Activated CD4-positive, alpha-beta T cell treated with anti-CD3 and anti-CD28 coated beads, Interleukin-2, amount 10 ng/mL, durations not matched to agents 24 days and 14 days (primary cell): ENCODE results near the gene DUSP18. TPM values are rescaled to one million over a fixed set of nuclear protein-coding genes. Genes with fewer than 3 reads are reported as not detected.

ENCODE experiments used
- DNase-seq: peaks from one replicate; pipeline ENCODE4 v3.0.0; 2022
- H3K27ac Mint-ChIP-seq: one replicate; pipeline ENCODE4 v1.8.0; 2022; ENCODE audit warnings: mild to moderate bottlenecking, mixed read lengths
- H3K27me3 Mint-ChIP-seq: one replicate; pipeline ENCODE4 v1.8.0; 2022; ENCODE audit warnings: mixed read lengths
- H3K36me3 Mint-ChIP-seq: one replicate; pipeline ENCODE4 v1.8.0; 2022; ENCODE audit warnings: low read depth, mild to moderate bottlenecking, mixed read lengths
- H3K4me1 Mint-ChIP-seq: one replicate; pipeline ENCODE4 v1.8.0; 2021; ENCODE audit warnings: mixed read lengths
- H3K4me3 Mint-ChIP-seq: one replicate; pipeline ENCODE4 v1.8.0; 2022; ENCODE audit warnings: mild to moderate bottlenecking, moderate library complexity, mixed read lengths
- H3K9me3 Mint-ChIP-seq: one replicate; pipeline ENCODE4 v1.8.0; 2021; ENCODE audit warnings: mixed read lengths
- intact Hi-C: fragments of 100-400 bp; cut with micrococcal nuclease; formaldehyde crosslinking; loops from one replicate; pipeline ENCODE4 v1.15.1; 2023
- total RNA-seq: library from RNA; stranded (reverse); gene quantifications from 2 replicates; pipeline ENCODE4 v1.2.3, GENCODE V29; 2022

The DUSP18 gene
- total RNA-seq, 1 donor from 2014 or later: 8.0 TPM

- intact Hi-C loops: loop anchor here (1.0 to 2.0 kb wide), 4 partner anchors 18 to 76 kb away; no protein-coding TSS in a partner anchor
- DNase-seq: no peak
- Mint-ChIP-seq H3K9me3 (no peaks in the 10 kb centered on the region), H3K4me3 (peak overlapping the region; percentile 93), H3K36me3 (peaks cover 15% of the 10 kb centered on the region), H3K27ac (peak overlapping the region; percentile 92), H3K27me3 (peaks cover 2% of the 10 kb centered on the region), H3K4me1 (peaks cover 25% of the 10 kb centered on the region)
Measured at GRCh38 chr22:30667107-30667493, 575 bp downstream of the DUSP18 start.

- Mint-ChIP-seq H3K4me3 (peak overlapping the region; percentile 93), H3K27ac (no peak overlapping the region), H3K36me3 (peaks cover 24% of the 10 kb centered on the region), H3K9me3 (no peaks in the 10 kb centered on the region), H3K27me3 (peaks cover 2% of the 10 kb centered on the region), H3K4me1 (peaks cover 25% of the 10 kb centered on the region)
- intact Hi-C loops: loop anchor here (2.0 kb wide), 2 partner anchors 17 to 77 kb away; no protein-coding TSS in a partner anchor
- DNase-seq: no peak
Measured at GRCh38 chr22:30665786-30666185, 1.9 kb downstream of the DUSP18 start.

DNA sequence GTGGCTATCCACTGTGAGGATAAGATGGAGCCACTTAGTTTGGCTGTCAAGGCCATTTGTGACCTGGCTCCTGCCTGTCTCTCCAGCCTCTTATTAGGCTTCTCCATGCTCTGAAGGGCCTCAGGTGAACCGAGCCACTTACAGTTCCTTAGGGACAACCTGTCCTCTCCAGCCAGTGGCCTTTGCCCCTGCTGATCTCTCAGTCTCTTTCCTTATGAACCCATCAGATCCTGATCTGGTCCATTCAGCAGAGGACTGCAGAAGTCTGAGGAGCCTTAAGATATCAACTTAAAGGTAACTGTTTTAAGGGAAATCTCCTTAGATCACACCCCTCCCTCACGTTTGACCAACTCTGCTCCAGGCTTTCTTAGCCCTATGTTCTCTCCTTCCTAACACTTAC is 2.4 kb downstream of the DUSP18 start:
- intact Hi-C loops: no loop called here
- DNase-seq: no peak
- H3K9me3 Mint-ChIP-seq: no peaks in the 10 kb centered on the region
- peaks cover 22% of the 10 kb centered on the region for H3K4me1 Mint-ChIP-seq
- peaks cover 26% of the 10 kb centered on the region for H3K36me3 Mint-ChIP-seq
- peak overlapping the region; percentile 57 for H3K27ac Mint-ChIP-seq
- H3K27me3 Mint-ChIP-seq: peaks cover 2% of the 10 kb centered on the region
- no peak overlapping the region for H3K4me3 Mint-ChIP-seq

DNA sequence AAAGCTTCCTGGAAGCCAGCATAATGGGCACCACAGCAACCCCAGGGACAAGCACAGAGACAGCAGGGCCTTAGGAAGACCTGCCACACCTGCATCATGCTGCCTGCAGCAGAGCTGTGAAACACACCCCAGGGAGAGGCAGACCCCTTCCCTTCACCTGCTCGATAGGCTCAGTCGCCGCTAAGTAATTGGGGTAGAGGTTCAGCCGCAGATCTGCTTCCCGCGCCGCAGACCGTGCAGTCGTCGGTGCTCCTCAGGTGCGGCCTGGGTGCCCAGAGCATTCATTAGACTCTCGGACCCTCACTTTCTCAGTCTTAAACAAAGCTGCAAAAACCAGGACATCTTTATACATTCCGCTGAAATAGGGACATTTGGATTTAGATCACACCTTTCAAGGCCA is 2.9 kb downstream of the DUSP18 start:
- intact Hi-C loops: no loop called here
- Mint-ChIP-seq H3K4me1 (peaks cover 20% of the 10 kb centered on the region), H3K27ac (no peak overlapping the region), H3K4me3 (no peak overlapping the region), H3K27me3 (peaks cover 2% of the 10 kb centered on the region), H3K9me3 (no peaks in the 10 kb centered on the region), H3K36me3 (peaks cover 30% of the 10 kb centered on the region)
- DNase-seq: peak; percentile 56

DNA sequence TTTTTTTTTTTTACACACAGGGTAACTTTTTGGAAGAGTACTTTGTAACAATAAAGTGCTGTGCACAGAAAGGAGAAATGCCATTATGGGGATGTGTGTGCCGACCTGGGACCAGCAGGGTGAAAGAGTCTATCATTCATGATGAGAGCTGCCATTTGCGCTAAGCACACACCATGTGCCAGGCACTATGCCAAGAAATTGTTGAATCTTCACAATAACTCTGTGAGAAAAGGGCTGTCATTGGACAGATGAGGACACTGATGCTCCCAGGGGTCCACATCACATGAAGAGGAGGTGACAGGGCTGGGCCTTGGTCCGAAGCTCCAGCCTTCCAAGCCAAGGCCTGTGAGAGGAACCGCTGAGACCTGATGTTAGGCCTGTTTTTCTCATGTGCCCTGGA is 5.6 kb downstream of the DUSP18 start:
- peaks cover 12% of the 10 kb centered on the region for H3K4me1 Mint-ChIP-seq
- no peaks in the 10 kb centered on the region for H3K27me3 Mint-ChIP-seq
- no peak for DNase-seq
- H3K36me3 Mint-ChIP-seq: peaks cover 33% of the 10 kb centered on the region
- no peaks in the 10 kb centered on the region for H3K9me3 Mint-ChIP-seq
- intact Hi-C loops: no loop called here
- H3K27ac Mint-ChIP-seq: no peak overlapping the region
- H3K4me3 Mint-ChIP-seq: no peak overlapping the region

DNA sequence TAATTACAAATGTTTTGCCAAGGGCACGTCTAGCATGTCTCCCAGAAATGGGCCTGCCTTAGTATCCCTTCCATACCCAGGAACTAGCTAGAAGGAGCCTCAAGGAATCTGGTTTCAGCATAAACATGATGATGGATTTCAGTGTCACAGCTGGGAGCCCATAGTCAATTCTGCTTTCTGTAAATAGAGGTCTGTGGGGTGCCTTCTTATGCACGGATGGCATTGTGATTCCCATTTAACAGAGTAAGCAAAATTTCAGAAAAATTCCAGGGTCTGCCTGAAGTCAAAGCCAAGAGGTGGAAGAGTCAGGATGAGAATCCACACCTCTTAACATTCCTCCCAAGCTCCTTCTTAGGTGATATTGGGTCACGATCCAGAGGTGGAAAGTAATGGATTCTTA is 12.1 kb downstream of the DUSP18 start:
- peaks cover 21% of the 10 kb centered on the region for H3K36me3 Mint-ChIP-seq
- no peak overlapping the region for H3K27ac Mint-ChIP-seq
- H3K4me3 Mint-ChIP-seq: no peak overlapping the region
- peaks cover 18% of the 10 kb centered on the region for H3K4me1 Mint-ChIP-seq
- no peak for DNase-seq
- intact Hi-C loops: no loop called here
- no peaks in the 10 kb centered on the region for H3K27me3 Mint-ChIP-seq
- no peaks in the 10 kb centered on the region for H3K9me3 Mint-ChIP-seq

GRCh38 chr22:30654361-30654760 is 13.3 kb downstream of the DUSP18 start:
- peaks cover 14% of the 10 kb centered on the region for H3K36me3 Mint-ChIP-seq
- H3K27me3 Mint-ChIP-seq: no peaks in the 10 kb centered on the region
- no peaks in the 10 kb centered on the region for H3K9me3 Mint-ChIP-seq
- intact Hi-C loops: no loop called here
- no peak overlapping the region for H3K27ac Mint-ChIP-seq
- DNase-seq: no peak
- peaks cover 24% of the 10 kb centered on the region for H3K4me1 Mint-ChIP-seq
- no peak overlapping the region for H3K4me3 Mint-ChIP-seq

DNA sequence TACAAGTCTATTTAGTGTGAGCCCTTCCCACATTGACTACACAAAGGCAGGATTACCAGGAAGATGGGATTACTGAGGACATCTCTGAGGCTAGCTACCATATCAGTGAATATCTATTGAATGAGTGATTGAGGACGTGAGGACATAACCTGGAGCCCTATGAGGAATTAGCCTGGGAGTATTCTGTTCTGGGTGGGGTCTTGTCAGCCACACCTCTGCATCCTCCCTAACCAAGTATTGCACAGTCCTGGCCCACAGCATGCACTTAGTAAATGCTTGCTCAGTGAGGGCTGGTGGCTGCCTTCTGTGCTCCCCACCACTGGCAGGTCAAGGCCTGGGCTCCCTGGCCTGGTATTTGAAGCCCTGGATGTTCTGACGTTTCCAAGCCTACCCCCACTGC is 14.8 kb downstream of the DUSP18 start:
- Mint-ChIP-seq H3K9me3 (no peaks in the 10 kb centered on the region), H3K36me3 (peaks cover 18% of the 10 kb centered on the region), H3K4me1 (peaks cover 34% of the 10 kb centered on the region), H3K27ac (peak overlapping the region; percentile 9), H3K4me3 (no peak overlapping the region), H3K27me3 (no peaks in the 10 kb centered on the region)
- intact Hi-C loops: no loop called here
- no peak for DNase-seq

- H3K27ac Mint-ChIP-seq: peak overlapping the region; percentile 72
- H3K4me1 Mint-ChIP-seq: peaks cover 34% of the 10 kb centered on the region
- peaks cover 22% of the 10 kb centered on the region for H3K36me3 Mint-ChIP-seq
- intact Hi-C loops: no loop called here
- no peak for DNase-seq
- no peak overlapping the region for H3K4me3 Mint-ChIP-seq
- H3K27me3 Mint-ChIP-seq: no peaks in the 10 kb centered on the region
- no peaks in the 10 kb centered on the region for H3K9me3 Mint-ChIP-seq
Measured at GRCh38 chr22:30650508-30651116, 17.1 kb downstream of the DUSP18 start.

DNA sequence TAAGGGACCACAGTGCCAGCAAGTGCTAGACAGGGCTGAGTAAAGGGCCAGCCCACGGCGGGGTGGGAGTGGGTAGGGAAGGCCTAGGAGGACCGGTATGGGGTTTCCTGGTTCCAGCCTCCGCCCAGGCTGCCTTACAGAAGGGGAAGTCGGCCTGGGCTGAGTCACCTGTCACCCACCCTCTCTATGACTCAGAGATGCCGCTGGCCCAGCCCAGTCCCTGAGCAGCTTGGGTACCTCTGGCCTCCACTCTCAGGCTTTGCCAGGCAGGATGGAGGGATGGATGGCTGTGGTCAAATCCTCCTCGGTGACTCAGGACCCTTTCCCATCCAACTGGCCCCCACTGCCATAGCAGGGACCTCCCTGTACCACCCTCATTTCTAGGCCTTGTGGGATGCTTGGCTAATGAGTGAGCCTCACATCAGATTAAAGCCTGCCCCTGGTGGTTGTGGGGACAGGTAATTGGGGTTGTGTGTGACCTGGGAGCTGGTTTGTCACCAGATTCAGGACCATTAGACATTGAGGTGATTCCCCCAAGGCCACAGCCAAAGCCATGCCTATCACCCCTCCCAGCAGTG is 18.2 kb downstream of the DUSP18 start:
- peak; percentile 91 for DNase-seq
- H3K4me1 Mint-ChIP-seq: peaks cover 38% of the 10 kb centered on the region
- intact Hi-C loops: loop anchor here (1.0 to 2.0 kb wide), 3 partner anchors 15 to 93 kb away; partner anchors contain the start of gene DUSP18
- peak overlapping the region; percentile 92 for H3K27ac Mint-ChIP-seq
- H3K27me3 Mint-ChIP-seq: no peaks in the 10 kb centered on the region
- H3K4me3 Mint-ChIP-seq: peak overlapping the region; percentile 40
- H3K9me3 Mint-ChIP-seq: no peaks in the 10 kb centered on the region
- peaks cover 16% of the 10 kb centered on the region for H3K36me3 Mint-ChIP-seq

DNA sequence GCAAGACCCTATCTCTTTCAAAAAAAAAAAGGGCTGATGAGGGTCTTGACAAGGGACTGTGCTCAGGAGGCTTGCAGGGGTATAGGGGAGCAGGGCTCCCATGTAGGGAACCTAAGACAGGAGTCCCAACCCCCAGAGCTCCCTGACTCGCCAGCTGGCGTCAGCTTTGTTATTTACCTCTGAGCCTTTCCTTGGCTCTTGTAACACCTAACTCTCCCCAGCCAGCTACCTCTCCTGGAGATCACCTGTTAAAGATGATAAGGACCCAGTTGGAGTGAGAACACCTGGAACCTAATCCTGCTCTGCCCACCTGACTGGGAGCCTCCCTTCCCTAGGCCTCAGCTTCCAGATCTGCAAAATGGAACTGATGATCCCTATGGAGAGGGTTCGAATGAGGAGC is 18.9 kb downstream of the DUSP18 start:
- peak overlapping the region; percentile 40 for H3K4me3 Mint-ChIP-seq

DNA sequence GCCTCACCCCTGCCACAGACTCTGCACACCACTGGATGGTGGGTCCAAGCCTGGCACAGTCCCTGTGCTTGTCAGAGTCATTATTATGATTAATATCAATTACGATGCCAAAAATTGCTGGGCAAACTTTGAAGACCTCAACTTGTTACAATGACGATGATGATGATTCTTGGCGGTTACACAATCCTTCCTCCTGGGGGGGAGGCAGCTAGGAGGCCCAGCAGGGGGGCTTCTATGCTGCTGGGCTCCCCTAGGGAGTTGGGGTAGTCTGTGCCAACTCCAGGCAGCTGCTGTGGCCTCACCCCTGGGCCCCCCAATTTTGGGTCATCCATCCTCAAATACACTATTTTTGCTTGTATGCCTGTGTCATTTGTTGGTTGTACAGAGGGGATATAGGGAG is 20.1 kb downstream of the DUSP18 start:
- Mint-ChIP-seq H3K27me3 (no peaks in the 10 kb centered on the region), H3K27ac (peak overlapping the region; percentile 57), H3K4me3 (no peak overlapping the region), H3K4me1 (peaks cover 45% of the 10 kb centered on the region), H3K36me3 (peaks cover 12% of the 10 kb centered on the region), H3K9me3 (no peaks in the 10 kb centered on the region)
- no peak for DNase-seq
- intact Hi-C loops: no loop called here

More for the DNA sequence above, 18.9 kb downstream of the DUSP18 start:
- no peaks in the 10 kb centered on the region for H3K9me3 Mint-ChIP-seq
- no peak for DNase-seq
- peak overlapping the region; percentile 92 for H3K27ac Mint-ChIP-seq
- H3K4me1 Mint-ChIP-seq: peaks cover 43% of the 10 kb centered on the region
- H3K27me3 Mint-ChIP-seq: no peaks in the 10 kb centered on the region
- intact Hi-C loops: loop anchor here (1.0 to 2.0 kb wide), 3 partner anchors 15 to 93 kb away; partner anchors contain the start of gene DUSP18
- peaks cover 14% of the 10 kb centered on the region for H3K36me3 Mint-ChIP-seq

- Mint-ChIP-seq H3K36me3 (peaks cover 10% of the 10 kb centered on the region), H3K4me3 (no peak overlapping the region), H3K9me3 (no peaks in the 10 kb centered on the region), H3K27ac (no peak overlapping the region), H3K27me3 (no peaks in the 10 kb centered on the region), H3K4me1 (peaks cover 40% of the 10 kb centered on the region)
- no peak for DNase-seq
- intact Hi-C loops: no loop called here
Measured at GRCh38 chr22:30646518-30647160, 21.0 kb downstream of the DUSP18 start.
